Measurements from ENCODE around the gene GALNT16.
A peak's percentile ranks its signal among the peaks of the same experiment; 100 is the strongest.

Gene GALNT16

DNA sequence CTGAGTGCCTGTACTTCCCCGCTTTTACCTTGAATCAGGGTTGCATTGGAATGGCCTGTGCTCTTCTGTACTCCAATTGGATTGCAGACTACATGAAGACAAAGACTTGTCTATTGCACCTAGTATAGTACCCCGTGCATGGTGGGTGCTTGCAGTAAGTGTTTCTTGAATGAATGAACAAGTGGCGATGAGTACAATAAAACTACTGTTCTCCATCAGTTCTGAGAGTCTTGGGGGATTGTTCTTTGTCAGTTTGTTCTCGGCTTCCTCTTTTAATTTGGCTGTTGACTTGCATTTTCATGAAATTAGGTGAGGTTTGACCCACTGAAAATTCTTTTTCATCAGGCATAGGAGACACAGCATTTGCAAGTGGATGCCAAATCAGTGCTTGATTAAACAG, 104.0 kb downstream of the GALNT16 start:
- no peaks in the 10 kb centered on the region for H3K9me3 ChIP-seq (ENCODE audit: control insufficient read depth in 2 of 2, low read length in 2 of 2)
- H3K27me3 ChIP-seq (ENCODE audit: control insufficient read depth in 1 of 2, insufficient read depth in 2 of 2, low read length in 2 of 2) = peaks cover 0 to 6% of the 10 kb centered on the region in 2 donors
- no peaks in the 10 kb centered on the region for H3K4me1 ChIP-seq (ENCODE audit: control insufficient read depth, insufficient read depth, low read length)
- H3K4me3 ChIP-seq (ENCODE audit: low read length in 2 of 2) = no peak overlapping the region
- H3K9ac ChIP-seq (ENCODE audit: low read length in 2 of 2) = no peak overlapping the region
- no peaks in the 10 kb centered on the region for H3K36me3 ChIP-seq (ENCODE audit: control insufficient read depth in 2 of 2, insufficient read depth in 2 of 2, low read length in 2 of 2)
- no peak overlapping the region for H3K27ac ChIP-seq (ENCODE audit: low read length)

DNA sequence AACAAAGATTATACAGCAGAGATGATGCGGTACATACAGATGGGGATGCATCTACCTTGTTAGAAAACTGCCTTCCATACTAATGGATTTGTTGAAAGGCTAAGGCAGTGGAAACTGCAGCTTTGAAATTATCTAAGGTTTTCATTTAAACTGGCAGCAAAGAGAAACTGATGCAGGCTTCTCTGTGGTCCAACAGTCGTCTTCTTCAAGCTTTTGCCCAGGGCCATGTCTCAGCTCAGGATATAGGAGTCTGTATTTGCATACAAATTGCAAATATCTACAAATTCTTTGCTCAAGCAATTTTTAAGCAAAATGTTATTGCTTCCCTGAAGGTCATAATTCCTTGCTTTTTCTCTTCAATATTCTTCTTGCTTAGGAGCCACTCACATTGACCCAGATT, 104.4 kb downstream of the GALNT16 start:
- H3K4me1 ChIP-seq (ENCODE audit: control insufficient read depth, insufficient read depth, low read length) = no peaks in the 10 kb centered on the region
- H3K9ac ChIP-seq (ENCODE audit: low read length in 2 of 2) = no peak overlapping the region
- no peak overlapping the region for H3K4me3 ChIP-seq (ENCODE audit: low read length in 2 of 2)
- H3K27ac ChIP-seq (ENCODE audit: low read length) = no peak overlapping the region
- no peaks in the 10 kb centered on the region for H3K36me3 ChIP-seq (ENCODE audit: control insufficient read depth in 2 of 2, insufficient read depth in 2 of 2, low read length in 2 of 2)
- H3K9me3 ChIP-seq (ENCODE audit: control insufficient read depth in 2 of 2, low read length in 2 of 2) = no peaks in the 10 kb centered on the region
- peaks cover 0 to 6% of the 10 kb centered on the region in 2 donors for H3K27me3 ChIP-seq (ENCODE audit: control insufficient read depth in 1 of 2, insufficient read depth in 2 of 2, low read length in 2 of 2)

DNA sequence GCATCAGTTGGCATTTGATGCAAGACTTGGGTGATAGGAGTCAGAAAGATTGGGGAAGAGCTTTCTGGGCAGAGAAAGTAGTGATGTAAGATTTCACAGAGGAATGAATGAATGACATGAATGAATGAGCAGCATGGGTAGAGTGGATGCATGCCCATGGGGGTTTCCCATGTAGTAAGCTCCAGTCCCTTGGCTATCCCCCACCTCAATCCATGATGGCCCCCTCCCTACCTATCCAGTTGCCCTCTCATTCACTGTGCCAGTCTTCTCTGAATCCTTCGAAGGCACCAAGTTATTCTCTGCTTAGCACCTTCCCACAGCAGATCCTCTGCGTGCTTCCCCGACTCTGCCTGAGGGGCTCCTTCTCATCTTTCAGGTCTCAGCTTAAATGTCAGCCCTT, 106.1 kb downstream of the GALNT16 start:
- H3K9me3 ChIP-seq (ENCODE audit: control insufficient read depth in 2 of 2, low read length in 2 of 2) = no peaks in the 10 kb centered on the region
- no peaks in the 10 kb centered on the region for H3K4me1 ChIP-seq (ENCODE audit: control insufficient read depth, insufficient read depth, low read length)
- H3K9ac ChIP-seq (ENCODE audit: low read length in 2 of 2) = peak overlapping the region in 1 of 2 donors; percentile 29
- no peaks in the 10 kb centered on the region for H3K36me3 ChIP-seq (ENCODE audit: control insufficient read depth in 2 of 2, insufficient read depth in 2 of 2, low read length in 2 of 2)
- H3K27me3 ChIP-seq (ENCODE audit: control insufficient read depth in 1 of 2, insufficient read depth in 2 of 2, low read length in 2 of 2) = peaks cover 0 to 4% of the 10 kb centered on the region in 2 donors
- H3K4me3 ChIP-seq (ENCODE audit: low read length in 2 of 2) = no peak overlapping the region
- no peak overlapping the region for H3K27ac ChIP-seq (ENCODE audit: low read length)

DNA sequence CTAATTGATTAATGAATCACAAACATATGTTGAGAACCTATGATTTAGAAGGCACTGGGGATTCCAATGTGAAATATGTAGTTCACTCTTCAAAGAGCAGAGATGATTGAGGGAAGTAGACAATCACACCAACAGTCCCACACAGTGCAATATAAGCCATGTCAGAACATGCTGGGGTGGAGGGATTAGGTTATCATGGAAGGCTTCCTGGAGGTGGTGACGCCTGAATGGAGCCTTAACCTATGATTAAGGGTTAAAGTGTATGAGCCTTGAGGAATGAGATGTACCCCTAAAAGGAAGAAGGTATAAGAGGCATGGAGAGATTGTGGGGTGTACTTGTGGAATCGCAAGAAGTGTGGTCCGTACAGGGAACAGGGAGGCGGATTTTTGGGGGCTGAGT, 106.8 kb downstream of the GALNT16 start:
- H3K27ac ChIP-seq (ENCODE audit: low read length) = no peak overlapping the region
- no peak overlapping the region for H3K9ac ChIP-seq (ENCODE audit: low read length in 2 of 2)
- no peaks in the 10 kb centered on the region for H3K36me3 ChIP-seq (ENCODE audit: control insufficient read depth in 2 of 2, insufficient read depth in 2 of 2, low read length in 2 of 2)
- H3K4me1 ChIP-seq (ENCODE audit: control insufficient read depth, insufficient read depth, low read length) = no peaks in the 10 kb centered on the region
- peaks cover 0 to 4% of the 10 kb centered on the region in 2 donors for H3K27me3 ChIP-seq (ENCODE audit: control insufficient read depth in 1 of 2, insufficient read depth in 2 of 2, low read length in 2 of 2)
- no peaks in the 10 kb centered on the region for H3K9me3 ChIP-seq (ENCODE audit: control insufficient read depth in 2 of 2, low read length in 2 of 2)
- no peak overlapping the region for H3K4me3 ChIP-seq (ENCODE audit: low read length in 2 of 2)

DNA sequence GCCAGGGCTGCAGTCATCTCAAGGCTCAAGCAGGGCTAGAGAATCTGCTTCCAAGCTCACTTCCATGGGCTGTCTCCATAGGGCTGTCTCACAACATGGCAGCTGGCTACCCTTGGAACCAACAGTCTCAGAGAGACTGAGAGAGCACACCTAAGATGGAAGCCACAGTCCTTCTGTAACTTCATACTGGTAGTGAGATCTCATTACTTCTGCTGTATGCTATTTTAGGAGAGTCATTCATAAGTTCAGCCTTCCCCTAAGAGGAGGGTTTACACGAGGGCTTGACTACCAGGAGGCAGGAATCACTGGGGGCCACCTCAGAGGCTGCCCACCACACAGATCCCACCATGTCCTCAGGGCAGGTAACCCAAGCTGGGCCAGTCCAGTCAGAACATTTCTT, 108.4 kb downstream of the GALNT16 start:
- Histone ChIP-seq H3K9me3 (ENCODE audit: control insufficient read depth in 2 of 2, low read length in 2 of 2) (no peaks in the 10 kb centered on the region), H3K4me3 (ENCODE audit: low read length in 2 of 2) (no peak overlapping the region), H3K9ac (ENCODE audit: low read length in 2 of 2) (no peak overlapping the region), H3K36me3 (ENCODE audit: control insufficient read depth in 2 of 2, insufficient read depth in 2 of 2, low read length in 2 of 2) (peaks cover 0 to 2% of the 10 kb centered on the region in 2 donors), H3K27ac (ENCODE audit: low read length) (no peak overlapping the region), H3K4me1 (ENCODE audit: control insufficient read depth, insufficient read depth, low read length) (no peaks in the 10 kb centered on the region), H3K27me3 (ENCODE audit: control insufficient read depth in 1 of 2, insufficient read depth in 2 of 2, low read length in 2 of 2) (no peaks in the 10 kb centered on the region)

DNA sequence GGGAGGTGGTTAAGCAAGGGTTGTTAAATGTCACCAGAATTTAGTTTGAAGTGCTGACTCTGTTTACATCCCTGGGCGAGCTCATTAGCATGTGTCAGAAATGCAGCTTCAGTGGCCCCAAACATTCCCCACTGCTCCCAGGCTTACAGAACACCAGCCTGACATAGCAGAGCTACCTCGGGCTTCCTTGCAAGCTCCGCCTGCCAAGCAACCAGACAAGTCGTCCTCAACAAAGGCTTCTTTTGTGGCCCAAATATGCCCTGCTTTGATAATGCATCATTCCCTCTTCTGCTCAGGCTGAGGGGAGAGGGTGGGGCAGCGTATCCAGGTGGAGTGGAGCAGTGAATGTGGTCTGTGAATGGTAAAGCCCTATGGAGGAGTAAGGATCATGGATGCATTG, 110.1 kb downstream of the GALNT16 start:
- Histone ChIP-seq H3K36me3 (ENCODE audit: control insufficient read depth in 2 of 2, insufficient read depth in 2 of 2, low read length in 2 of 2) (peaks cover 0 to 6% of the 10 kb centered on the region in 2 donors), H3K27ac (ENCODE audit: low read length) (no peak overlapping the region)

DNA sequence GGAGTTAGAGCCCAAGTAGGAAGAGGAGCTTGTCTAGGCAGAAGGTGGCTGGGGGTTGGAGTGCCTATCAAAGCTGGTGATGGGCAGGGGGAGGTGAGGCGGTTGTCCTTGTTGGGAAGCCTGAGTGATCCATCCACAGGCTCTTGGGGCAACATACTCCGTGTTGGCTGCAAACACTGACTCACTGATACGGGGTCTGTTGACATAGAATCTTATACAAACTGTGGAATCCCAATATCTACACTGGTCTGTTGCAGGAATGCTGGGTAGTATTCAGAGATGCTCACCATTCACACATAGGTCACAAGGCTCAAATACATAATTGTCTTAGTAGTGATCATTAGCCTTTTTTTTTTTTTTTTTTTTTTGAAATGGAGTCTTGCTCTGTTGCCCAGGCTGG, 112.2 kb downstream of the GALNT16 start:
- H3K27ac ChIP-seq (ENCODE audit: low read length) = no peak overlapping the region
- peaks cover 10 to 16% of the 10 kb centered on the region in 2 donors for H3K36me3 ChIP-seq (ENCODE audit: control insufficient read depth in 2 of 2, insufficient read depth in 2 of 2, low read length in 2 of 2)
- H3K27me3 ChIP-seq (ENCODE audit: control insufficient read depth in 1 of 2, insufficient read depth in 2 of 2, low read length in 2 of 2) = no peaks in the 10 kb centered on the region
- H3K9me3 ChIP-seq (ENCODE audit: control insufficient read depth in 2 of 2, low read length in 2 of 2) = no peaks in the 10 kb centered on the region
- no peak overlapping the region for H3K9ac ChIP-seq (ENCODE audit: low read length in 2 of 2)
- no peaks in the 10 kb centered on the region for H3K4me1 ChIP-seq (ENCODE audit: control insufficient read depth, insufficient read depth, low read length)
- no peak overlapping the region for H3K4me3 ChIP-seq (ENCODE audit: low read length in 2 of 2)

More for the DNA sequence above, 110.1 kb downstream of the GALNT16 start:
- no peak overlapping the region for H3K9ac ChIP-seq (ENCODE audit: low read length in 2 of 2)
- H3K4me3 ChIP-seq (ENCODE audit: low read length in 2 of 2) = no peak overlapping the region
- no peaks in the 10 kb centered on the region for H3K27me3 ChIP-seq (ENCODE audit: control insufficient read depth in 1 of 2, insufficient read depth in 2 of 2, low read length in 2 of 2)
- no peaks in the 10 kb centered on the region for H3K9me3 ChIP-seq (ENCODE audit: control insufficient read depth in 2 of 2, low read length in 2 of 2)
- H3K4me1 ChIP-seq (ENCODE audit: control insufficient read depth, insufficient read depth, low read length) = no peaks in the 10 kb centered on the region

DNA sequence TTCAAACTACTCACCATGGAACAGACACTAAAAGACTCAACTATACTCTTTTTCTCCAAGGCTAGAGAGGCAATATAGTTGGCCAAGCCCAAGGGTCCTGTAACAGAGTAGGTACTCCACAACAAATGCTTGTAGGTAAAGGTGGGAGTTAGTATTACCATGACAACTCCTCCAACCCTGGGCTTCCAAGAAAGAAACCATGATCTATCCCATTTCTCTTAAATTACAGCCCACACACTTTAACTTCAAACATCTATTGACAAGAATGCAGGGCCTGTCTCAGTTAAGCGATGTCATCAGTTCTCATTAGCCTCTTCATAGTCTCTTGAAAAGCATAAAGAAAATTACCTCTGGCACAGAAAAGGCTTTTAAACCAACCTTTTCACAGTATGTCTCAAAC, 113.1 kb downstream of the GALNT16 start:
- H3K4me1 ChIP-seq (ENCODE audit: control insufficient read depth, insufficient read depth, low read length) = no peaks in the 10 kb centered on the region
- no peak overlapping the region for H3K9ac ChIP-seq (ENCODE audit: low read length in 2 of 2)
- no peaks in the 10 kb centered on the region for H3K27me3 ChIP-seq (ENCODE audit: control insufficient read depth in 1 of 2, insufficient read depth in 2 of 2, low read length in 2 of 2)
- H3K36me3 ChIP-seq (ENCODE audit: control insufficient read depth in 2 of 2, insufficient read depth in 2 of 2, low read length in 2 of 2) = peaks cover 10 to 16% of the 10 kb centered on the region in 2 donors
- H3K27ac ChIP-seq (ENCODE audit: low read length) = no peak overlapping the region
- no peak overlapping the region for H3K4me3 ChIP-seq (ENCODE audit: low read length in 2 of 2)
- H3K9me3 ChIP-seq (ENCODE audit: control insufficient read depth in 2 of 2, low read length in 2 of 2) = no peaks in the 10 kb centered on the region

DNA sequence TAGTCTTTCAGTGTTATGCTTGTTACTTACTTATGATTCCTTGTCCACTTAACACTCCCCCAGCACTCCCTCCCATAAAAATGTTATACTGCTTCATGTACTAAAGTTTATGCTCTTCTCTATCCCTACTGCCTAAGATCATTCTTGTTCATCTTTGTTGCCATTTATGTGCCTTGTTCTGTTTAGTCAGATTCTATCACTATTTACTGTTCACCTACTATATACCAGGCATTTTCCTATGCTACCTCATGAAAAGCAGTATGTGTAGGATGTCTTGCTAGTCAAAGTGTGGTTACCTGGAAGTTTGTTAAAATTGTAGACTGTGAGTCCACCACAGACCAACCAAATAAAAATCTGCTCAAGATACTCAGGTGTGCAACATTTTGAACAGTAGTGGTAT, 114.3 kb downstream of the GALNT16 start:
- H3K36me3 ChIP-seq (ENCODE audit: control insufficient read depth in 2 of 2, insufficient read depth in 2 of 2, low read length in 2 of 2) = peaks cover 10 to 16% of the 10 kb centered on the region in 2 donors
- no peaks in the 10 kb centered on the region for H3K27me3 ChIP-seq (ENCODE audit: control insufficient read depth in 1 of 2, insufficient read depth in 2 of 2, low read length in 2 of 2)
- no peak overlapping the region for H3K9ac ChIP-seq (ENCODE audit: low read length in 2 of 2)
- no peaks in the 10 kb centered on the region for H3K4me1 ChIP-seq (ENCODE audit: control insufficient read depth, insufficient read depth, low read length)
- H3K27ac ChIP-seq (ENCODE audit: low read length) = no peak overlapping the region
- H3K9me3 ChIP-seq (ENCODE audit: control insufficient read depth in 2 of 2, low read length in 2 of 2) = no peaks in the 10 kb centered on the region
- H3K4me3 ChIP-seq (ENCODE audit: low read length in 2 of 2) = no peak overlapping the region

DNA sequence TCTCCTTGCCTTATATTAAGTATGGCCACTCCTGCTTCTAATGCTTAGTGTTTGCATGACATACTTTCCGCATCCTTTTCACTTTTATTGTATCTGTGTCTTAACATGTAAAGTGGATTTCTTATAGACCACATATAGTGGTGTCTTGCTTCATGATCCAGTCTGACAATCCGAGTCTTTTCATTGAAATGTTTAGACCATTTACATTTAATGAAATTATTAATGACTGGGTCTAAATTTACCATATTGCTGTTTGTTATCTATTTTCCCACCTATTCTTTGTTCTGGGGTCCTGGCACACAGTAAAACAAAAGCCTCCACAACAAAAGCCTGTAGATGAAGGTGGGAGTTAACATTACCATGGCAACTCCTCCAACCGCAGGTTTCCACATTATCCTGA, 115.2 kb downstream of the GALNT16 start:
- H3K36me3 ChIP-seq (ENCODE audit: control insufficient read depth in 2 of 2, insufficient read depth in 2 of 2, low read length in 2 of 2) = peaks cover 16 to 19% of the 10 kb centered on the region in 2 donors
- H3K27ac ChIP-seq (ENCODE audit: low read length) = no peak overlapping the region

DNA sequence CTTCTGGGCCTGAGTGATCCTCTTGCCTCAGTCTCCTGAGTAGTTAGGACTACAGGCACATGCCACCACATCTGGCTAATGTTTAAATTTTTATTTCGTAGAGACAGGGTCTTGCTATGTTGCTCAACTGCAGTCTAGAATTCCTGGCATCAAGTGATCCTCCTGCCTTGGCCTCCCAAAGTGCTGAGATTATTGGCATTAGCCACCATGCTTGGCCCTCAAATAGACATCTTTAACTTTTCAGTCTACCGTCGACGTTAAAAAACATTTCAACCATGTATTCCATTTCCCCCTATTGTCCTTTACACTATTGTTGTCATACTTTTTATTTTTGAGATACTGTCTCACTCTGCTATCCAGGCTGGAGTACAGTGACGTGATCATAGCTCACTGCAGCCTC, 115.8 kb downstream of the GALNT16 start:
- no peak overlapping the region for H3K4me3 ChIP-seq (ENCODE audit: low read length in 2 of 2)
- H3K36me3 ChIP-seq (ENCODE audit: control insufficient read depth in 2 of 2, insufficient read depth in 2 of 2, low read length in 2 of 2) = peaks cover 16 to 21% of the 10 kb centered on the region in 2 donors
- H3K9ac ChIP-seq (ENCODE audit: low read length in 2 of 2) = no peak overlapping the region
- no peaks in the 10 kb centered on the region for H3K4me1 ChIP-seq (ENCODE audit: control insufficient read depth, insufficient read depth, low read length)
- no peaks in the 10 kb centered on the region for H3K27me3 ChIP-seq (ENCODE audit: control insufficient read depth in 1 of 2, insufficient read depth in 2 of 2, low read length in 2 of 2)
- no peak overlapping the region for H3K27ac ChIP-seq (ENCODE audit: low read length)
- no peaks in the 10 kb centered on the region for H3K9me3 ChIP-seq (ENCODE audit: control insufficient read depth in 2 of 2, low read length in 2 of 2)

More for the DNA sequence above, 115.2 kb downstream of the GALNT16 start:
- H3K9ac ChIP-seq (ENCODE audit: low read length in 2 of 2) = no peak overlapping the region
- H3K27me3 ChIP-seq (ENCODE audit: control insufficient read depth in 1 of 2, insufficient read depth in 2 of 2, low read length in 2 of 2) = no peaks in the 10 kb centered on the region
- H3K4me3 ChIP-seq (ENCODE audit: low read length in 2 of 2) = no peak overlapping the region
- H3K4me1 ChIP-seq (ENCODE audit: control insufficient read depth, insufficient read depth, low read length) = no peaks in the 10 kb centered on the region
- H3K9me3 ChIP-seq (ENCODE audit: control insufficient read depth in 2 of 2, low read length in 2 of 2) = no peaks in the 10 kb centered on the region
